Stimulated activated CD4-positive, alpha-beta T cell treated with anti-CD3 and anti-CD28 coated beads, TNF-alpha, amount 100 ng/mL, for 48 hours (primary cell): Measurements from ENCODE around the gene GPX5.
"Not testable (repeated sequence)": the region's sequence is repeated elsewhere in the genome, so short reads cannot be mapped to it uniquely, and the experiment has no call there.

ENCODE experiments used
- DNase-seq, 3 donors: peaks; one replicate each; pipeline ENCODE4 v3.0.0-alpha.2; 2020; ENCODE audit warnings: low read depth in 3 of 3

The GPX5 gene

GRCh38 chr6:28525496-28526039 is at the start of gene GPX5:
Gene GPX5, plus strand, starts transcription at chr6:28525881. Its CDS starts 133 bp downstream, at chr6:28526014.
- DNase-seq: no peak

- DNase-seq: no peak
Observed at GRCh38 chr6:28478518-28478917, 47.2 kb upstream of the GPX5 start.

GRCh38 chr6:28480253-28480932 is 45.3 kb upstream of the GPX5 start:
- no peak for DNase-seq

DNA sequence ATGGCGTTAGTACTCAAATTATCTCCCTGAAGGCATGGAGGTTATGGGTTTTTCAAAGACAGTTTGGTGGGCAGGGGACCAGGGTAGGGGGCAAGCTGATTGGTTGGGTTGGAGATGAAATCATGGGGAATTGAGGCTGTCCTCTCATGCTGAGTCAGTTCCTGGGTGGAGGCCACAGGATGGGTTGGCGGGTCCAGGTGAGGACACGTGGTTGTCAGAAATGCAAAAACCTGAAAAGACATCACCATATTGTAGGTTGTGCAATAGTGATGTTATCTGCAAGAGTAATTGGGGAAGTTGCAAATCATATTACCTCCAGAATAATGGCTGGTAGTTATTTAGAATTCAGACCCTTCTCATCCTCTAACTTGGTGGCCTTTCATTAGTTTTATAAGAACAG is 40.2 kb upstream of the GPX5 start:
- DNase-seq: no peak

- DNase-seq: no peak
Observed at GRCh38 chr6:28486533-28486932, 39.1 kb upstream of the GPX5 start.

DNA sequence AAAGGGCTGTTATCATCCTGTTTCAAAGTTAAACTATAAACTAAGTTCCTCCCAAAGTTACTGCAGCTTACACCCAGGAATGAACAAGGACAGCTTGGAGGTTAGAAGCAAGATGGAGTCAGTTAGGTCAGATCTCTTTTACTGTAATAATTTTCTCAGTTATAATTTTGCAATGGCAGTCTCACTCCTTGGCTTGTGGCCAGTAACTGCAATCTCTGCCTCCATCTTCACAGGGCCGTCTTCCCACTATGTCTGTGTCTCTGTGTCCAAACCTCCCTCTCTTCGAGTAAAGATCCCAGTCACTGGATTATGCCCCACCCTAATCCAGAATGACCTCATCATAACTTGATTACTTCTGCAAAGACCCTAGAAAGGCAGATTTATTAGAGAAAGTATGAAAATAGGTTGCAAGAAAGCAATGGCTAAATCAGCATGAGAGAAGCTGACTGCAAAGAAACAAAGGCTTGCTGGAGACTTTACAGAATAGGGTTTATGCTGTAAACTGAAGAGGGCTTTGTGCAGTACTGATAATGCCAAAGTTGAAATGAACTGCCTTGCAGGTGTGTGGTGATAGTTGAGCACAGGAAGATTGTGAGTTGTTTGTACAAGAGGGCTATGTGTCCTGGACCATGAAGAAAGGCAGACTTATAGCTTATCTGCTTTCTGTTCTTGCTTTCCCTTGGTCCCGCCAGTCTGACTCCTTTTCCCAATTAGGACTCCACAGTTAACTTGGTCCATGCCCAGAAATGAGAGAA is 38.5 kb upstream of the GPX5 start:
- DNase-seq: no peak

DNA sequence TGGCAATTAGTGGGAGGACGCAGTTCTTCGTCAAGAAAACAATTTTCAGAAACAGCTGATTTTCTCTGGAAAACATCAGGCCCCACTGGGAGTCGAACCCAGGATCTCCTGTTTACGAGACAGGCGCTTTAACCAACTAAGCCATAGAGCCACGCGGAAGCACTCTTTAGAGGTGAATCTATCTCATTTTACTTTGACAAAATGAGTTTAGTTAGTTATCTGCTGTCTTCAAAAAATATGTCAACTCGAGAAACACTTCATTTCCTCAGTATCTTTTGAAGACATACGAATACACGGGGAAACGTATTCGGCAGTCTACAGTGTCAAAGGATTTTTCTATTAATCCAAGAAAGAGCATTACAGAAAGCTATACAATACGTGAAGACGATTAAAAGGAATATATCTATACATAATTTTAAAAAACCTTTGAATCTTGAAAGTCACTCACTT is 36.7 kb upstream of the GPX5 start:
- DNase-seq: peak in 2 of 3 donors; percentile 8 to 13

- peak; percentile 13 to 53 (median 32) for DNase-seq
Observed at GRCh38 chr6:28489366-28490204, 36.1 kb upstream of the GPX5 start.

- no peak for DNase-seq
Observed at GRCh38 chr6:28490205-28490890, 35.3 kb upstream of the GPX5 start.

DNA sequence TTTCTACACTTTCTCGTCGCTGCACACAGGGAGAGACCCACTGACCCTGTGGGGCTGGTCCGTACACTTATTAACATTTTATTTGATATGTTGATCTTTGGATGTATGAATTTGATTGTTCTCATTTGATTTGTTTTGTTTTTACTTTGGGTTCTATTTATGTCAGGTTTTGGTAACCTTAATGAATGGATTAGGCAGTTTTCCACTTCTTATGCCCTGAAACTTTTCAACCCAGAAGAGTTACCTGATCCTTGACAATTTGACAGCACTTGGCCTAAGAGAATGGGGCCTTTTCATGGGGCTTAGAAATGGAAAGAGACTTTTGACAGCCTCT is 33.7 kb upstream of the GPX5 start:
- DNase-seq: no peak

GRCh38 chr6:28496099-28496779 is 29.4 kb upstream of the GPX5 start:
- DNase-seq: no peak

DNA sequence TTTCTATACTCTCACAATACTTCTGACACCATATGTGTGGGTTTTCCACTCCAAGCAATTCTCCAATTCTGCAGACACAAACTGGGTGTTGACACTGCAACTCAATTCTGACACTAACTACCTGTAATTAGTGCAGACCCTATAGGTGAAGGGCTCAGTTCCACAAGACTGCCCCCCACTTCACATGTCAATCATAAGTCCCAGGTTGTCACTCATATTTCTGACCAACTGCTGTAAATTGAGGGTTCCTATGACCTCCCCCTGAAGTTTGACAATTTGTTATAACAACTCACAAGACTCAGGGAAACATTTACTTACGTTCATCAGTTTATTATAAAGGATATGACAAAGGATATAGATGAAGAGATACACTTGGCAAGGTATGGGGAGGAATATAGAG is 28.4 kb upstream of the GPX5 start:
- no peak for DNase-seq

DNA sequence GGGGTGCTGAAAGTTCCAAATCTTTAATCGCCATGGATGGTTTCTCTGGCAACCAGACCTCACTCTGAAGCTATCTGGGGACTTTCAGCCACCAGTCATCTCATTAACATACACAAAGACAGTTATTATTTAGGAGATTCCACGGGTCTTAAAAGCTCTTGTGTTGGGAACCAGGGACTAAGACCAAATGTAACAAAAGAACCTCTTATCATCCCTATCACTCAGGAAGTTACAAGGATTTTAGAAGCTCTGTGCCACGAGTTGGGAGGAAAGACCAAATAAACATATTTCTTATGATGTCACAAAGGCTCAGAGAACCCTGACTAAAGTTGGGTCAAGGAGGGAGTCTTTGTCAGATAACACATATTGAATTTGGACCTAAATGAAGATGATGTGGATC is 27.8 kb upstream of the GPX5 start:
- DNase-seq: no peak

DNA sequence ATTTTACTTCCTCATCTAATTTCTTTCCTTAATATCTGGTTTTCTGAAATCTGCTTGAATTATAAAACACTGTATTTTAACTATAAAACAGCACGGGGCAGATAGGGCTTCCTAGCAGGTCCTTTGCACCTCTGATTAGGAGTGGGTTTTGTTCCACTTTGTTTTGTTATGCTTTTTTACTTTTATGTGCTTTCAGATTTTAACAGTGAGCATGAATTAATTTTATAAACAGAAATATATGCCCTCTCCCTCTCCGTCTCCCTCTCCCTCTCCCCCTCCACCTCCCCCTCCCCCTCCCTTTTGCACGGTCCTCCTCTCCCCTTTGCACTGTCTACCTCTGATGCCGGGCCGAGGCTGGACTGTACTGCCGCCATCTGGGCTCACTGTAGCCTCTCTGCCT is 24.4 kb upstream of the GPX5 start:
- no peak for DNase-seq

DNA sequence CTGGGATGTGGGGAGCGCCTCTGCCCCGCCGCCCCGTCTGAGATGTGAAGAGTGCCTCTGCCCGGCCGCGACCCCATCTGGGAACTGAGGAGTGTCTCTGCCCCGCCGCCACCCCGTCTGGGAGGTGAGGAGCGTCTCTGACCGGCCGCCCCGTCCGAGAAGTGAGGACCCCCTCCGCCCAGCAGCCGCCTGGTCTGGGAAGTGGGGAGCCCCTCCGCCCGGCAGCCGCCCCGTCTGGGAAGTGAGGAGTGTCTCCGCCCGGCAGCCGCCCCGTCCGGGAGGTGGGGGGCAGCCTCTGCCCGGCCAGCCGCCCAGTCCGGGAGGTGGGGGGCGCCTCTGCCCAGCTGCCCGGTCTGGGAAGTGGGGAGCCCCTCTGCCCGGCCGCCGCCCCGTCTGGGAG is 23.5 kb upstream of the GPX5 start:
- DNase-seq: not testable (repeated sequence)

DNA sequence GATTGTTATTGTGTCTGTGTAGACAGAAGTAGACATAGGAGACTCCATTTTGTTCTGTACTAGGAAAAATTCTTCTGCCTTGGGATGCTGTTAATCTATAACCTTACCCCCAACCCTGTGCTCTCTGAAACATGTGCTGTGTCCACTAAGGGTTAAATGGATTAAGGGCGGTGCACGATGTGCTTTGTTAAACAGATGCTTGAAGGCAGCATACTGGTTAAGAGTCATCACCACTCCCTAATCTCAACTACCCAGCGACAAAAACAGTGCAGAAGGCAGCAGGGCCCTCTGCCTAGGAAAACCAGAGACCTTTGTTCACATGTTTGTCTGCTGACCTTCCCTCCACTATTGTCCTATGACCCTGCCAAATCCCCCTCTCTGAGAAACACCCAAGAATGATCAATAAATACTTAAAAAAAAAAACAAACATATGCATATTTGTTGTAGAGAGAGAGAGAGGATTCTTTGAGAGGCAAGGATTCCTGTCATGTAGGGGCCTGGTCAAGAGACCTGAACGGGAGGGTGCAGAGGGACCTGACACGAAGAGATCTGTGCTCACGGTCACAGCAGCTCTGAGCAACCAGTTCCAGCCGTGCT is 22.9 kb upstream of the GPX5 start:
- DNase-seq: not testable (repeated sequence)

- no peak for DNase-seq
Observed at GRCh38 chr6:28505733-28506132, 19.9 kb upstream of the GPX5 start.

DNA sequence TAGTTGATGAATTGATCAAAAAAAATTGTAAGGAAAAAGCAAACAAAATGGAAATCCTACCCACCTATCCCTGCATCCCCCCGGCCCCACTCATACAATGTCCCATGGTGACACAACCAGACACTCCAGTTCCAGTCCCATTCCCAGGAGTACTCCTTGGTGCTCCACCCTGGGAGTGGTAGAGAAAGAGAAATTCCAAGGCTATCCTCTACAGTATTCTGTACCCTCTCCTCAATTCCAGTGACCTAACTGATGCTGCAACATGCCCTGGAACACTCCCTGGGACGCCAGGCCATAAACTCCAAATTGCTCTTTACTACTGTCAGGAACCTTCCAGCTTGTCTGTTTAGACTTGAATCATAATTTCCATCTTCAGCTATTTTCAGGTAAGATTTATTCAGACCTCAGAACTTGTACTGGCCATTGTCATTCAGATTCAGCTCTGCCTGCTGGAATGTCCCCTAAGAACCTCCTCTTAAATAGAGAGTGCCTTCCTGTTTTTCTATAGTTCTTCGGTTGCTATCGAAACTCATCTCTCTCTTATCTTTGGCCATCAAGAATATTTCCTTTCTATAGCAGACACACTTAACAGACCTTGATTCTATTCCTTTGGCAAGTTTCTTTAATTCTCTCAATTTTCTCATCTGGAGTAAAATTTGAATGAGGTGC is 18.7 kb upstream of the GPX5 start:
- no peak for DNase-seq

DNA sequence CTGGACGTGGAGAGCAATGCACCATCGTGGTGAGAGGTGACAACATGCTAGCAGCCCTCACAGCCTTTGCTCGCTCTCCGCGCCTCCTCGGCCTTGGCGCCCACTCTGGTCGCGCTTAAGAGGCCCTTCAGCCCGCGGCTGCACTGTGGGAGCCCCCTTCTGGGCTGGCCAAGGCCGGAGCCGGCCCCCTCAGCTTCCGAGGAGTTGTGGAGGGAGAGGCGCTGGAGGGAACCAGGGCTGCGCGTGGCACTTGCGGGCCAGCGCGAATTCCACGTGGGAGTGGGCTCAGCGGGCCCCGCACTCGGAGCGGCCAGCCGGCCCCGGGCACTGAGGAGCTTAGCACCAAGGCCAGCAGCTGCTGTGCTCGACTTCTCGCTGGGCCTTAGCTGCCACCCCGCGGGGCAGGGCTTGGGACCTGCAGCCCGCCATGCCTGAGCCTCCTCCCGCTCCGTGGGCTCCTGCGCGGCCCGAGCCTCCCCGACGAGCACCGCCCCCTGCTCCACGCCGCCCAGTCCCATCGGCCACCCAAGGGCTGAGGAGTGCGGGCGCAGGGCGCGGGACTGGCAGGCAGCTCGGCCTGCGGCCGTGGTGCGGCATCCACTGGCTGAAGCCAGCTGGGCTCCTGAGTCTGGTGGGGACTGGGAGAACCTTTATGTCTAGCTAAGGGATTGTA is 13.9 kb upstream of the GPX5 start:
- DNase-seq: no peak

DNA sequence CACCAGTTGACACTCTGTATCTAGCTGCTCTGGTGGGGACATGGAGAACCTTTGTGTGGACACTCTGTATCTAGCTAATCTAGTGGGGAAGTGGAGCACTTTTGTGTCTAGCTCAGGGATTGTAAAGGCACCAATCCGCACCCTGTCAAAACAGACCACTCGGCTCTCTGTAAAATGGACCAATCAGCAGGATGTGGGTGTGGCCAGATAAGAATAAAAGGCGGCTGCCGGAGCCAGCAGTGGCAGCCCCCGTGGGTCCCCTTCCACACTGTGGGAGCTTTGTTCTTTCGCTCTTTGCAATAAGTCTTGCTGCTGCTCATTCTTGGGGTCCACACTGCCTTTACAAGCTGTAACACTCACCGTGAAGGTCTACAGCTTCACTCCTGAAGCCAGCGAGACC is 13.3 kb upstream of the GPX5 start:
- DNase-seq: not testable (repeated sequence)
